Midbrain (tissue), 1 donor: ENCODE results near the gene TMEM9.
A peak's percentile ranks its signal among the peaks of the same experiment; 100 is the strongest.

Source experiments
- DNase-seq: peaks from one replicate; lab custom pipeline; 2025; lab: John Stamatoyannopoulos, UW

Gene TMEM9

GRCh38 chr1:201145132-201145531 is 9.1 kb downstream of the TMEM9 start:
- no peak for DNase-seq

GRCh38 chr1:201144701-201145100 is 9.6 kb downstream of the TMEM9 start:
- DNase-seq: no peak

GRCh38 chr1:201143726-201144635 is 10.3 kb downstream of the TMEM9 start:
- no peak for DNase-seq

- DNase-seq: no peak
Measured at GRCh38 chr1:201142849-201143725, 11.2 kb downstream of the TMEM9 start.

GRCh38 chr1:201142011-201142848 is 12.0 kb downstream of the TMEM9 start:
- peak; percentile 10 for DNase-seq

- no peak for DNase-seq
Measured at GRCh38 chr1:201141418-201141817, 12.9 kb downstream of the TMEM9 start.

GRCh38 chr1:201140941-201141260 is 13.4 kb downstream of the TMEM9 start:
- DNase-seq: no peak

GRCh38 chr1:201140235-201140940 is 13.9 kb downstream of the TMEM9 start:
- DNase-seq: no peak

GRCh38 chr1:201139756-201140155 is 14.5 kb downstream of the TMEM9 start:
- DNase-seq: no peak

GRCh38 chr1:201139306-201139705 is 15.0 kb downstream of the TMEM9 start:
- no peak for DNase-seq

GRCh38 chr1:201138311-201138840 is 15.9 kb downstream of the TMEM9 start:
- peak; percentile 19 for DNase-seq

GRCh38 chr1:201137579-201138310 is 16.5 kb downstream of the TMEM9 start:
- DNase-seq: peak; percentile 46

- no peak for DNase-seq
Measured at GRCh38 chr1:201137024-201137392, 17.3 kb downstream of the TMEM9 start.

- DNase-seq: no peak
Measured at GRCh38 chr1:201136355-201137023, 17.8 kb downstream of the TMEM9 start.

GRCh38 chr1:201134405-201134804 is 19.9 kb downstream of the TMEM9 start:
- no peak for DNase-seq

GRCh38 chr1:201131398-201131797 is 22.9 kb downstream of the TMEM9 start:
- DNase-seq: no peak

- DNase-seq: no peak
Measured at GRCh38 chr1:201128962-201129361, 25.3 kb downstream of the TMEM9 start.

- DNase-seq: no peak
Measured at GRCh38 chr1:201128476-201128875, 25.8 kb downstream of the TMEM9 start.

- DNase-seq: no peak
Measured at GRCh38 chr1:201127755-201128455, 26.4 kb downstream of the TMEM9 start.
